ENCODE results near the gene RENBP.

The RENBP gene

GRCh38 chrX:153935326-153935851, 9.1 kb downstream of the RENBP start:
- TF ChIP-seq CTCF (IDR thresholded peaks at IDR 0.05; ENCODE audit: low read depth, low read length), result no peak
- H3K4me3 ChIP-seq (ENCODE audit: low read depth, low read length), result peak overlapping the region; percentile 27

- no peak for TF ChIP-seq CTCF (IDR thresholded peaks at IDR 0.05; ENCODE audit: low read depth, low read length)
- peak within 1 kb of the TSS; percentile 82 for H3K4me3 ChIP-seq (ENCODE audit: low read depth, low read length)
Observed at GRCh38 chrX:153934762-153935325, 9.6 kb downstream of the RENBP start, which contains the start of gene NAA10. NAA10 (minus strand) TSS chrX:153935037; CDS start chrX:153934904, 133 bp downstream.

GRCh38 chrX:153934148-153934761, 10.2 kb downstream of the RENBP start:
- H3K4me3 ChIP-seq (ENCODE audit: low read depth, low read length), result peak overlapping the region; percentile 82
- no peak for TF ChIP-seq CTCF (IDR thresholded peaks at IDR 0.05; ENCODE audit: low read depth, low read length)

GRCh38 chrX:153933748-153934147, 10.7 kb downstream of the RENBP start:
- TF ChIP-seq CTCF (IDR thresholded peaks at IDR 0.05; ENCODE audit: low read depth, low read length), result no peak

GRCh38 chrX:153932220-153932915, 12.1 kb downstream of the RENBP start:
- TF ChIP-seq CTCF (IDR thresholded peaks at IDR 0.05; ENCODE audit: low read depth, low read length), result no peak

More at GRCh38 chrX:153933748-153934147, 10.7 kb downstream of the RENBP start:
- H3K4me3 ChIP-seq (ENCODE audit: low read depth, low read length), result peak overlapping the region; percentile 82

GRCh38 chrX:153931748-153932147, 12.7 kb downstream of the RENBP start:
- no peak for TF ChIP-seq CTCF (IDR thresholded peaks at IDR 0.05; ENCODE audit: low read depth, low read length)
- no peak overlapping the region for H3K4me3 ChIP-seq (ENCODE audit: low read depth, low read length)

More at GRCh38 chrX:153932220-153932915, 12.1 kb downstream of the RENBP start:
- no peak overlapping the region for H3K4me3 ChIP-seq (ENCODE audit: low read depth, low read length)

GRCh38 chrX:153931151-153931550, 13.3 kb downstream of the RENBP start:
- H3K4me3 ChIP-seq (ENCODE audit: low read depth, low read length), result no peak overlapping the region
- no peak for TF ChIP-seq CTCF (IDR thresholded peaks at IDR 0.05; ENCODE audit: low read depth, low read length)

Data from WI38 (cell line).